Psoas muscle (tissue), 8 donors: ENCODE data around the gene IKBKE. TPM values are rescaled to one million over a fixed set of nuclear protein-coding genes. Genes with fewer than 3 reads are reported as not detected.

Experiments used
- ATAC-seq, 4 donors: fragments of 200-7000 bp; cut with Tn5 transposase; one replicate each; pipeline ENCODE4 v1.9.1; 2020; ENCODE audit warnings: moderate library complexity in 3 of 4, mild to moderate bottlenecking in 2 of 4
- DNase-seq, 2 donors: peaks; one replicate each; pipeline ENCODE4 v3.0.0-alpha.2; 2020
- H3K27ac ChIP-seq: fragments of 200-600 bp; one replicate; pipeline ENCODE4 v1.8.0; 2022
- H3K27me3 ChIP-seq, 3 donors: fragments of 200-600 bp in 1 of 3; one replicate each; pipeline versions ENCODE4 v1.6.1 to v1.8.0; 2013 to 2022; ENCODE audit warnings: low read length in 2 of 3, mild to moderate bottlenecking in 2 of 3, moderate library complexity in 1 of 3; ENCODE audit not compliant: insufficient read depth in 3 of 3
- H3K36me3 ChIP-seq, 2 donors: fragments of 200-600 bp in 1 of 2; one replicate each; pipeline versions ENCODE4 v1.6.1 to v1.8.0; 2013 to 2022; ENCODE audit warnings: low read depth in 1 of 2, mild to moderate bottlenecking in 1 of 2, moderate library complexity in 1 of 2; ENCODE audit not compliant: insufficient read depth in 1 of 2
- H3K4me1 ChIP-seq: fragments of 200-600 bp; one replicate; pipeline ENCODE4 v1.8.0; 2022
- H3K4me3 ChIP-seq: fragments of 200-600 bp; one replicate; pipeline ENCODE4 v1.8.0; 2022; ENCODE audit warnings: mild to moderate bottlenecking
- H3K9me3 ChIP-seq: fragments of 200-600 bp; one replicate; pipeline ENCODE4 v1.8.0; 2022
- CTCF ChIP-seq: fragments of 200-600 bp; IDR thresholded peaks from one replicate; pipeline ENCODE4 v1.8.0; 2022; ENCODE audit warnings: antibody characterized with exemption
- WGBS, 3 donors: extraction: QIAGEN DNeasy Blood & Tissue Kit; methylation state at CpG; one replicate each; pipeline versions ENCODE4 v1.1.6 to v1.1.7; 2013; 5-methylcytosine and 5-hydroxymethylcytosine counted together
- intact Hi-C, 2 donors: fragments of 100-400 bp; cut with DNase I; formaldehyde crosslinking; loops; one replicate each; pipeline versions ENCODE4 v1.11.0 to v1.14.2; 2022
- polyA plus RNA-seq, 3 donors: library from polyadenylated mRNA; stranded (reverse); fragments of 200-250 nt; gene quantifications; one replicate each; pipeline ENCODE4 v1.2.3, GENCODE V29; 2013
- total RNA-seq, 4 donors: library from RNA; stranded (reverse); fragmentation: NEBNext Ultra II Directional in 2 of 4; extraction: Animal tissue kit (Norgen Biotek cat#: 25700) in 2 of 4; gene quantifications; one replicate each; pipeline versions ENCODE4 v1.2.1 to v1.2.4, GENCODE V29; 2021 to 2023
- donor health status: healthy with polysubstance abuse.
- donor health status: DM: no; HTN: no; CAD: no; lungs with moderate emphysema.
- donor health status: Bipolar disorder and iron deficiency.
- donor health status: healthy.
- donor health status: DM: yes; HTN: yes; CAD: no.
- donor health status: DM: no; HTN: no; CAD: no.
- donor health status: DM: no; HTN: no; CAD: no.
- donor health status: DM: yes; HTN: yes; CAD: no.

Gene IKBKE
- total and polyA plus RNA-seq, 7 donors: 0.14 to 0.89 (median 0.44) TPM

GRCh38 chr1:206439205-206439604 lies 31.1 kb upstream of the IKBKE start:
- Histone ChIP-seq H3K4me1 (no peaks in the 10 kb centered on the region), H3K27me3 (no peaks in the 10 kb centered on the region), H3K9me3 (no peaks in the 10 kb centered on the region), H3K27ac (no peak overlapping the region), H3K36me3 (peaks cover 2 to 38% of the 10 kb centered on the region in 2 donors), H3K4me3 (no peak overlapping the region)
- TF ChIP-seq CTCF: no peak
- 84 to 93% (median 88%) methylated on average over 2 of the region's 2 CpGs for WGBS, 3 donors
- intact Hi-C loops: no loop called here
- DNase-seq: no peak
- ATAC-seq: no peak

DNA sequence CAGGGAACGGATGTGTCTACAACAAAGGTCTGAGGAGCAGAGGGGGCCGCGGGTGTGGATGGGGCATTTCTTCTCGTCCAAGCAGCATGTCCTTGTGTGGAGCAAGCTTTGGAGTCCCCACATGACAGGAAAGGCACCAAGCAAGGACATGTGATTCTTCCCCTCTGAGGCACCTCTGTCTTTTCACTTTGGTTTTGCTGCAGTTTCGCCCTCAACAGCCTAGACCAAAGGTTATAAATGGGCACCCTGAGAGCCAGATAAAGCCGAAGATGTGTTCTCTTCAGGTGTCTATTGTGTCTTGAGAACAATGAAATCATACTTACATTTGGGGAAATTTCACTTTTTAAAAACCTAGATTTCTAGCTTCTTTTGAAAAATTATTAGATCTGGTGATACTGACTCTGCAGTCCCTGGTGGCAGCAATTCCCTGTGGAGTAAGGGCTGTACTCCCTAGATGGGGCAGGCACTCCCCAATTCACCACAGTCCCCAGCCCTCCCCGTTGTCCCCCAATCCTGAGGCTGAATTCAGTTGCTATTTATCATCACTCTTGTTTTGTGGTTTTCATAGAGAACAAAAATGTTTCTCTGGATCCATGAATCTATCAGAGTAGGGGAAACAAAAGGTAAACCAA lies 28.8 kb upstream of the IKBKE start:
- no peaks in the 10 kb centered on the region for H3K9me3 ChIP-seq
- intact Hi-C loops: no loop called here
- ATAC-seq: no peak
- H3K27me3 ChIP-seq: no peaks in the 10 kb centered on the region
- TF ChIP-seq CTCF: no peak
- H3K4me3 ChIP-seq: no peak overlapping the region
- H3K36me3 ChIP-seq: peaks cover 2 to 38% of the 10 kb centered on the region in 2 donors
- WGBS, 3 donors: 97 to 98% (median 98%) methylated on average over 7 of the region's 7 CpGs
- H3K27ac ChIP-seq: no peak overlapping the region
- H3K4me1 ChIP-seq: peaks cover 11% of the 10 kb centered on the region
- DNase-seq: no peak

DNA sequence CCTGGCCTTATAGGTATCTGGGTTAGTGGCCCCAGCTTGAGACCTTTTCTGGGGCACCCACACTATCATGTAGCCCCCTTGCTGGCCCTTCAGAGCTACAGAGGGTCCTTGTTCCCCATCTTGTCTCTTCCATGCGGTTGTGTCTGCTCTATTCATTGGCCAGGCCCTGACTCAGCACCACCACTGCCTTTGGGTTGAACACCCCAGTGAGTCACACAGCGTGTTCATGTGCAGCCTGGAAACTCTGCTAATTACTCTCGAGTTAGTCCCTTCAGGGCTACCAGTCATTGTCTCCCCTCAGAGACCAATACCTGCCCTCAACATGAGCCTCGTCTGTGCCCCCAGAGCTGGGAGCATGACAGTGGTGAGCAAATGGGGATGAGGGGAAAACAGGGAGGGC lies 28.2 kb upstream of the IKBKE start:
- Histone ChIP-seq H3K27ac (no peak overlapping the region), H3K27me3 (no peaks in the 10 kb centered on the region), H3K36me3 (peaks cover 2 to 34% of the 10 kb centered on the region in 2 donors), H3K4me1 (peaks cover 11% of the 10 kb centered on the region), H3K9me3 (no peaks in the 10 kb centered on the region), H3K4me3 (no peak overlapping the region)
- ATAC-seq: no peak
- no peak for TF ChIP-seq CTCF
- intact Hi-C loops: no loop called here
- no peak for DNase-seq
- WGBS, 3 donors: 95 to 98% (median 96%) methylated on average over 4 of the region's 4 CpGs

DNA sequence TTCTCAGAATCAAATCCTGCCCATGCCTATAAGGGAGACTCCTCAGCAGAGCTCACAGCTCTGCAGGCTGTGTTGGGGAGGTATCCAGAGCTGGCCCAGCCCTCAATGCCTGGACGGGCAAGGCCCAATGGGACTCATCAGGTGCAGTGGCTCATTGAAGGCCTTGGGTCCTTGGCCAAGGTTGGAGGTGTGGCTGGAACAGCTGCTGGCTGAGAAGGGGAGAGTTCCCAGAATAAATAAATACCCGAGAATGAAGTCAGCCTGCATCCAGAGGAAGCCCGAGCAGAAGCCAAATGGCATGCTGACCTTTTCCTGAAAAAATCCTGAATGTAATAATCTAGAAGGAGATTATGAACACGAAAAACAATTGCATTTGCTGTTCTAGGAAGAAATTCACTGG lies 25.2 kb upstream of the IKBKE start:
- H3K27ac ChIP-seq: peak overlapping the region; percentile 46
- 4 to 14% (median 10%) methylated on average over 4 of the region's 4 CpGs for WGBS, 3 donors
- peak; percentile 89 to 98 (median 94) for ATAC-seq
- peaks cover 0 to 12% of the 10 kb centered on the region in 2 donors for H3K36me3 ChIP-seq
- no peak for TF ChIP-seq CTCF
- no peaks in the 10 kb centered on the region for H3K27me3 ChIP-seq
- DNase-seq: peak; percentile 70 to 80
- H3K4me3 ChIP-seq: no peak overlapping the region
- intact Hi-C loops: no loop called here
- no peaks in the 10 kb centered on the region for H3K9me3 ChIP-seq
- peaks cover 11% of the 10 kb centered on the region for H3K4me1 ChIP-seq

DNA sequence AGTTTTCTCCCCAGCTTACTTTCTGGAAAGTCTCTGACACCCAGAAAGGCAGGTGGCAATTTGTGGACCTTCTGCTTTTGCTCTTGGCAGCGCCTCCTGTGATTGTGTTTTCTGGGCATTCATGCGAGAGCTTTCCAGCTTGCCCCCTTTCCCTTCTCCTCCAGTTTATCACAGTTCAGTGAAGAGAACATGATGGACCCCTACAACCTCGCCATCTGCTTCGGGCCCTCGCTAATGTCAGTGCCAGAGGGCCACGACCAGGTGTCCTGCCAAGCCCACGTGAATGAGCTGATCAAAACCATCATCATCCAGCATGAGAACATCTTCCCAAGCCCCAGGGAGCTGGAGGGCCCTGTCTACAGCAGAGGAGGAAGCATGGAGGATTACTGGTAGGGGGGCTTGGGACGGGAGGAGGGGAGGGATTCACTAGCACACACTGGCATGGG lies 24.3 kb upstream of the IKBKE start:
- 84 to 88% (median 86%) methylated on average over 8 of the region's 8 CpGs for WGBS, 3 donors
- intact Hi-C loops: no loop called here
- Histone ChIP-seq H3K4me1 (peaks cover 11% of the 10 kb centered on the region), H3K36me3 (peaks cover 0 to 11% of the 10 kb centered on the region in 2 donors), H3K27ac (no peak overlapping the region), H3K4me3 (no peak overlapping the region), H3K9me3 (no peaks in the 10 kb centered on the region), H3K27me3 (no peaks in the 10 kb centered on the region)
- ATAC-seq (no peak), DNase-seq (no peak)
- no peak for TF ChIP-seq CTCF
